Body of pancreas (tissue), 4 donors: ENCODE measurements around the gene NUDT14.

Source experiments
- POLR2A ChIP-seq, 3 donors: fragments of 450-650 bp; IDR thresholded peaks; one replicate each; pipeline ENCODE4 v1.6.1; 2016; ENCODE audit warnings: antibody characterized with exemption in 3 of 3, mild to moderate bottlenecking in 2 of 3
- TF ChIP-seq, protein P1 (sequence below), 7 experiments: fragments of 450-650 bp in 4 of 7; fragments of 200-600 bp in 3 of 7; sonication (generic) in 3 of 7; IDR thresholded peaks; one replicate each; pipeline ENCODE4 v1.5.1; 2016 to 2019; ENCODE audit warnings: antibody characterized with exemption in 7 of 7

DNA sequence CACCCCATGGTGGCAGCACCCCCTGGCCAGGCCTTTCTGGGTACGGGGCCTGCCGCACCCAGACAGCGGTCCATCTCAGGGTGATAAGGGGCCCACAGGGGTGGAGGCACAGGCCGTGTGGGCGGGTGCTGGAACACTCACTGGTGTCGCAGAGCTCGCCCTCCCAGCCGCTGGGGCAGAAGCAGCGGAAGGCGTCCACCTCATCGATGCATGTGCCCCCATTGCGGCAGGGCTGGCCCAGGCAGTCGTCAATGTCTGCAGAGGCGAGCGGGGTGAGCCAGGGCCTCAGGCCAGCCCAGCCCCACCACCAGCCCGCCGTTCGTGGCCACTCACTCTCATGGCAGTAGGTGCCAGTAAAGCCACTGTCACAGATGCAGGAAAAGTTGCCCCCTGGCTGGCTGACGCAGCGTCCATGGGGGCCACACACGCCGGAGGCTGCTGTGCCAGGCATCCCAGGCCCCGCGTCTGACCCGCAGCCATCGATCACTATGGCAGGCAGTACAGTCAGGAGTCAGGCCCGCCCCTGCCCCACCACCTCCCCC is 32.4 kb downstream of the NUDT14 start:
- TF ChIP-seq, protein P1, sequence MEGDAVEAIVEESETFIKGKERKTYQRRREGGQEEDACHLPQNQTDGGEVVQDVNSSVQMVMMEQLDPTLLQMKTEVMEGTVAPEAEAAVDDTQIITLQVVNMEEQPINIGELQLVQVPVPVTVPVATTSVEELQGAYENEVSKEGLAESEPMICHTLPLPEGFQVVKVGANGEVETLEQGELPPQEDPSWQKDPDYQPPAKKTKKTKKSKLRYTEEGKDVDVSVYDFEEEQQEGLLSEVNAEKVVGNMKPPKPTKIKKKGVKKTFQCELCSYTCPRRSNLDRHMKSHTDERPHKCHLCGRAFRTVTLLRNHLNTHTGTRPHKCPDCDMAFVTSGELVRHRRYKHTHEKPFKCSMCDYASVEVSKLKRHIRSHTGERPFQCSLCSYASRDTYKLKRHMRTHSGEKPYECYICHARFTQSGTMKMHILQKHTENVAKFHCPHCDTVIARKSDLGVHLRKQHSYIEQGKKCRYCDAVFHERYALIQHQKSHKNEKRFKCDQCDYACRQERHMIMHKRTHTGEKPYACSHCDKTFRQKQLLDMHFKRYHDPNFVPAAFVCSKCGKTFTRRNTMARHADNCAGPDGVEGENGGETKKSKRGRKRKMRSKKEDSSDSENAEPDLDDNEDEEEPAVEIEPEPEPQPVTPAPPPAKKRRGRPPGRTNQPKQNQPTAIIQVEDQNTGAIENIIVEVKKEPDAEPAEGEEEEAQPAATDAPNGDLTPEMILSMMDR (IDR thresholded peaks at IDR 0.05), result no peak
- no peak for TF ChIP-seq POLR2A (IDR thresholded peaks at IDR 0.05)
